Activated CD4-positive, alpha-beta T cell treated with anti-CD3 and anti-CD28 coated beads, Interleukin-10, Interleukin-2, amounts not matched to agents 100 ng/mL and 50 ng/mL, durations not matched to agents 16 hours and 8 hours (primary cell): Measurements from ENCODE around the gene CADM1.

Source experiments
- DNase-seq: peaks from one replicate; pipeline ENCODE4 v3.0.0-alpha.2; 2020

Gene CADM1

GRCh38 chr11:115515647-115516395, 11.6 kb upstream of the CADM1 start:
- DNase-seq: no peak

DNA sequence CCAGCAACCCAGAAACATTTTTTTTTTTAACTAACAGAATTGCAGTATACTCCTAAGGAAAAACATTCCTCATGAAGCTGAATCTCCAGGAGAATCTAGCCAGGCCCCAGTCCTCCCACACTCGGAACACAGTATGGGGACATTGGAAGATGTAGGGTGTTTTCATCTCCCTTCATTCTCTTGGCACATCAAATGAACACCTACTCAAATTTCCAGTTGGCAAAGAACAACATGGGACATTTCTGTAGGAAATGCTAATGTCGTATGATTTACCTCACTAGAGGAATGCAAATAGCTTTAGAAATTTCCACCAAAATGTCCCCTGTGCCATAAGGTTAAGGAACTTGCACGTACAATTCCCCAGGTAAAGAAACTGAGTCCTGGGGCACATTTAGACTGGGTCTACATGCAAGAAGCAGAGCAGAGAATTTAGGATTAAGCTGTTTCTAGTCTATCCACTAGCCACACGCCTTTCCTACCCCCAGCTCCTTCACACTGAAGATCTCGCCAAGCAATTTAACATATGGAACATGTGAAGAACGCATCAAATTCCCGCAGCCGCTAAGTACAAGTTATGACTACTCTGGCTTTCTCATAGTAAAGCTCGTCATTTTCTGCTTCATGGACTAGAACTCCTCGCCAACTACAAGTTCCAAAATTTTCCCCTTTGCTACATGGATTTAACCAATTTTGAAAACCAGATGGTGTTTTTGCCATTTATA, 2.9 kb upstream of the CADM1 start:
- DNase-seq: no peak

GRCh38 chr11:115505175-115505574, 960 bp upstream of the CADM1 start:
- no peak for DNase-seq

DNA sequence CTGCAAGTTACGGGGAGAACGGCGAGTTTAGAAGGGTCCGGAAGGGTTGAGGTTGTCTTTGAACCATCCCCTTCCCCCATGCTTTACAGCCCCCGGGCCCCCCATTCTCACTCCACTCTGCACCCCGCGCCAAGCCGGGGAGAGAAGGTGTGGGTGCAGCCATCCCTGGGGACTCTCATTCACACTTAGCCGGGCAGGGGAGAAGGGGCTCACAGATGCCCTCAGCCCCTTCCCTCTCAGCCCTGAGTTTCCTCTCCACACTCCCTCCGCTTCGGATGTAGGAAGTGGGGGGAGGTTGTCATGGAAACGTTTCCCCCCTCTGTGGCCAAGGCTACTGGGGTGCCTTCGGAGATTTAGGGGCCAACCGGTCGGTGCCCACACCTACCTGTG, 334 bp downstream of the CADM1 start:
- DNase-seq: no peak

DNA sequence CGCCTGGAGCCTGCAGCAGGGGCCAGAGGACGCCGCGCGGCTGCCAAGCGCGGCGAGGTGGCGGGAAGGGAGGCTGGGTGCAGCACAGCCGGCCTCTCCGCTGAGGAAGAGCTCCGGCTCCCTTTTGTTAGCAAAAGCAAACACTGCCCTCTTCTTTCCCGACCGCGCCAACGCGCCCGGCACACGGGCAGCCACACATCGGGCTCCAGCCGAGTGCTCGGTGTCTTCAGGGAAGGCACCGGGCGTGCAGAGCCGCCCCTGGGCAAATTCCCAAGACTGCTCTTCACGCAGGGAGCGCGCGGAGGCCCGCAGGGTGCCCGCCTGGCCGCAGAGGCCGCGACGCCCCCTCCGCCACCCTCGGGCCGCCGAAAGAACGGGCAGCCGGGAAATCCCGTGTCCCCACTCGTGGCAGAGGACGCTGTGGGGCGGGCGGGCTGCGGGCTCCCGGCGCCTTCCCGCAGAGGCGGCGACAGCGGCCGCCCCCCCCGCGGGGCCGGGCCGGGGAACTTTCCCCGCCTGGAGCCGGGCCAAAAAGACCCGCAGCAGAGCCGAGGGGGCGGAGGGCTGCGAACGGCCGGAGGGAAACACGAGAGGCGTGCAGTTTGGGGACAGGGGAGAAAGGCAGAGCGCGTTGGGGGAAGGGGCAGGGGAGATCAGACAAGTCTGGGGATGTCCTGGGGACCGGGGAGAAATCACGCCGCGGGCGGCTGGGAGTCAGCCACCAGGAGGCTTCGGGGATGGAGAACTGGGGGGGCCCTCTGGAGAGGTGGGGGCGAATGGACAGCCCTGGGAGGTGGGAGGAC, 931 bp downstream of the CADM1 start:
- peak; percentile 50 for DNase-seq

DNA sequence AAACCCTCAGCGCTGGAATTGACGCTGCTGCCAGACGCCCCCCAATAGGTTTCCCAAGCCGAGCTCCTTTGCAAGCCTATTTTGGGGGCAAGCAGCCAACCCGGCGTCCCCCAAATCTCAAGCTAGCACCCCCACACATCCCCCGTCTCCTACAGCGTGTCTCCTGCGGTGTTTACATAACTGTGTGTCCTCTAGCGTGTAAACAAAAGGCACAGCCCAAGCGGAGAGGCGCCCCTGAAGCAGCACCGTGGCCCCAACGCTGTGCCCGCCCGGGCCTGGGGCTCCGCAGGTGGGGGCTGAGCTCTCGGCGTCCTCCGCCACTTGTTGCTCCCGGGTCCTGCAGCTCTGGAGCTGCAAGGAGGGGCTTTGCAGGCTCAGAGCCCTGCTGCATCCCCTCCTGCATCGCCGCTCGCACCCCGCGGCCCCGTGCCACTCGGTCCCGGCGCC, 1.6 kb downstream of the CADM1 start:
- no peak for DNase-seq

DNA sequence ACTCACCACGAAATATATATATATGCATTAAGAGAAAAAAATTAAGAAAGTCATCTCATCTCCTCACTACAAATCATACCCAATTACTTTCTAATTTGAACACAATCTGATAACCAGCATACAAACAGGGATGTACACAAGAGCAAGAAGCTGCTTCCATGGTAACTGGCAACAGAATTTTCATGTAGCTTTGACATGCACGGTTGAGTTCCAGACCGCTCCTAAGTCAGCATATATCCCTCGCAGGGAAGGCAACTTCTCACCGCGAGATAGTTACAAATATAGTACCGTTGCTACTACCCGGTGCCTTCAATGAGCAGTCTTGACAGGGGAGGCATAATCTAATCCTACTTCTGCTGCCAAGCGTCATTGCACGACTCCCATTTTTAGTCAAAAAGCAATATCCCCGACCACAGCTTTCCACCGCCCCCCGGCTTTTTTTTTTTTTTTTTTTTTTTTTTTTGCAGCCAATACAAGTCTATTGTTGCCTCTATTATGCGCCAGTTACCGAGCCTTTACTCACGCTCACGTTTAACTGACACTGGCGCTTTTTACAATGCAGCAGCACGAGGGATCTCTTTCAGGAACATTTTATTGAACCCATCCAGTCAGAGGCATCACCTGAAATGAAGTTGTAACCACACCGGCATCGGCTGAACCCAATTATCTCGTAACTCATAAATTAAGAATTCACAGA, 2.2 kb downstream of the CADM1 start:
- DNase-seq: peak; percentile 66

DNA sequence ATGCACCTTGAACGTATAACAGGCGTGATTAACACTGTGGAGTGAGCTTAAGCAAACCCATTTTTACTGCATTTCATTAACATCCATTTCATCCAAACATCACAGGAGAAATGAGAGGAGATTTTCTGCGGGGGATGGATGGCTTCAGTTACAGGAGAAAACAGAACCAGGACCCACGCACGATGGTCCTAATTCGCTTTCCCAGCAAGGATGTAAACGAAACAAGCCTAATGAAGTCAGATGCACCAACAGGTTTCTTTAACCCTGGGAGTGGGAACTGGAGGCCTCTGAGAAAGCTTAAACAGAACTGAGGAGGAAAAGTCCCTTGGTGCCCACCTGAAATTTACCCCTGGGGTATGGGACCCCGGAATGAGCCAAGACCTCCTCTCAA, 2.7 kb downstream of the CADM1 start:
- DNase-seq: no peak

DNA sequence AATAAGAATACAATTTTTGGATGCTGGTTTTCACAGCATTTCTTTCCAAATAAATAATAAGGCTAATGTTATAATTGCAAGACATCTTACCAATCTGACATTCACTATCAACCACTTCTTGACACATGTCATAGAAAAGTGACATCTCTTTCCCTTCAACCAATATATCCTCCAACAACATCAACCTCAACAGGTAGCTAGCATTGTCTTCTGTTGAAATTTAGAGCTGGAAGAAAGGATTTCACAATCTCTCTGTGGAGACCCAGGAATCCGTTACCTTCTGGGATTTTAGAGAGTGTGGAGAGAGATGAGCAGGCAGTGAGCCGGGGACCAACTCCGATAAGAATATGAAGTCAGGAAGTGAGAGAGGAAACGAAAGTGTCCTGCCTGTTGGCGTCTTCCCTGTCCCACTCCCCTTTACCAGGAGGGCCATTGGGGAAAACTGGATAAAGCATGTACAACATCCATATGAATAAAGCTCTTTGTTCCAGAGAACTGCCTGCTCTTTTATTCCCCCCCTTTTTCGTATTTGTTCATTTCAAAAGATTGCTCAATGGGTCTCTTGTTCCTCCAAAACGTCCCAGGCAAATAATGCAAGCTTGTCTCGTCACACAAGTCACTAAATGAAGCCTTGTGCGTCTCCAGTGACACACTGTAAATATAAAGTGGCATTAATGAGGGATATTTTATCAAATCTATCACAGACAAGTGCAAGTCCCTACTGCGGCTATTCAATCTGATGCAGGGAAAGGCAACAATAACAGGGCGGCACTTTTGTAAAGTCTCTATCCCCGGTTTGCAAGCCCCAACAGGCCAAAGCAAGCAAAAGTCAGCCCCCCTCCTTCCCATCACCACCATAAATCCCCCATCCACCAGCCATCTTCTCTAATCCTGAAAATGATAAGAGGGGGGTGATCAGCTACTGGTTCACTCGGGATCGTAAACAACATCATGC, 3.4 kb downstream of the CADM1 start:
- no peak for DNase-seq

- DNase-seq: no peak
Observed at GRCh38 chr11:115499891-115500290, 4.3 kb downstream of the CADM1 start.

- no peak for DNase-seq
Observed at GRCh38 chr11:115499241-115499799, 4.9 kb downstream of the CADM1 start.

- no peak for DNase-seq
Observed at GRCh38 chr11:115498354-115498753, 5.9 kb downstream of the CADM1 start.

DNA sequence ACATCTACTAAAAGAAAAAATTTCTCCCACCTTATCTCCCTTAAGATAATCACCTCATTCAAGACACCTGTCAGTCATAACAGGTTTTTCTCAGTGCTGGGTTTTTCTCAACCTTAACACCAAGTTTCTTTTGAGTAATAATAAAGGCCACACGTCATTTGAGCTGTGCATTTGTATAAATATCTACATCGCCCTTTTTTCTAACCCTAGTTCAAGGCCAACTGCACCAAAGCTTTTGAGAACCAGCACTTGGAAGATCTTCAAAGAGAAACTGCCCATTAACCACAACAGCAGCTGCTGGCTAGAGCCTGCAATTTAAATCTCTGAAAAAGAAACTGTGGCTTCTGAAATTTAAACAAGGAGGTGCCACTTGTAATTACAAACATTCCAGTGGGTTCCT, 6.9 kb downstream of the CADM1 start:
- no peak for DNase-seq

DNA sequence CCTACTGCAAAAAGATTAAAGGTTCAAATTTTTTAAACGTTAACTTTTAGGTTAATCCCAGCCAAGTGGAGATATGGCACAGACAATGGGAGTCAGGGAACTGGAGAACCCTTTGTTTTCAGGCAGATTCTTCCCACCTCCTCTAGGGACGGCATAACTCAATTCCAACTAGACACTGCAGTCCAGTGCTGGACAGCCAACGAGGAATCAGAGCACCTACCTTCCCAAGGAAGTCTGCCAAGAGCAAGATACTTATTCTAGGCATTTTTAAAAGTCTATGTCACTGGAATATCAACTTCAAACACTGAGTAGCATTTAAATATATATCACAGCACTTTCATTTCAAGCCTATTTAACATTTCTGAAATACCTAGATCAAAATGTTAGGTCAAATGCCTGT, 7.3 kb downstream of the CADM1 start:
- DNase-seq: no peak

DNA sequence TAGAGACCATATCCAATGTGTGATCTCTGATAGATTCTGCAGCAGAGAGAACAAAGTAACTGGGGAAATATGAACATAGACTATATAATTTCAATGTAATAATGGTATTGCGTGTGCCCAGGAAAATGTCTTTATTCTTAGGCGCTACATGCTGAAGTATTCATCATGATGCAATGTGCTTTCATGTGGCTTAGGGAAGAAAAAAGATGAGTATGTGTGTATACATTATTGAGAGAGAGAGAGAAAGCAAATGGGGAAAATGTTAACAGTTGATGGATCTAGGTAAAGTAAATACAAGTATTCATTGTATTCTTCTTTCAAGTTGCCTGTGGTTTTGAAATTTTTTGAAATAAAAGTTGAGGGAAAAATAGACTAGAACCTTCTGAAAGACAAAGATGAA, 10.3 kb downstream of the CADM1 start:
- no peak for DNase-seq

DNA sequence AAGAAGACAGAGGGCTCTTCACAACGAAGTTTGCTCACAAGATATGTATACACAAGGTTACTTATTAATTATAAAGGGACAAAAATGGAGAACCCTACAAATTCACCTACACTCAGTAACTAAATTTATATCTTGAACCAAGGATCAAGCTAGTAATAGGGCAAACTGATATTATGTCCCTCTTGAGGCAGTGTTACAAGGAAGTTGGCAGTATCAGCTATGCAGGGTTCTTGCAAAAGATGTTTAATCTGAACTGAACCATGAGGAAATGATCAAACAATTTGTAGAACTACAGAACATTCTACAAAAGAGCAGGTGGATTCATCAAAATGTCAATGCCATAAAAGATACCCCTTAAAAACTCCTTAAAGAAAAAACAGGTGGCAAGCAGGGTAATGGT, 10.7 kb downstream of the CADM1 start:
- DNase-seq: no peak

GRCh38 chr11:115489466-115489865, 14.7 kb downstream of the CADM1 start:
- no peak for DNase-seq

GRCh38 chr11:115488945-115489344, 15.3 kb downstream of the CADM1 start:
- no peak for DNase-seq

GRCh38 chr11:115481528-115481927, 22.7 kb downstream of the CADM1 start:
- no peak for DNase-seq

GRCh38 chr11:115480611-115481010, 23.6 kb downstream of the CADM1 start:
- no peak for DNase-seq

GRCh38 chr11:115477410-115477809, 26.8 kb downstream of the CADM1 start:
- no peak for DNase-seq
